Sigmoid colon (tissue), 3 donors: Measurements from ENCODE around the gene ZC3HAV1.

Source experiments
- CTCF ChIP-seq, 4 experiments: fragments of 450-650 bp in 3 of 4; fragments of 200-600 bp in 1 of 4; IDR thresholded peaks; one replicate each; pipeline ENCODE4 v1.5.1; 2016 to 2019; ENCODE audit warnings: antibody characterized with exemption in 4 of 4, mild to moderate bottlenecking in 3 of 4, moderate library complexity in 2 of 4
- POLR2A ChIP-seq, 2 donors: fragments of 450-650 bp; IDR thresholded peaks; one replicate each; pipeline ENCODE4 v1.6.1; 2016; ENCODE audit warnings: antibody characterized with exemption in 2 of 2, mild to moderate bottlenecking in 2 of 2, moderate library complexity in 2 of 2

- TF ChIP-seq POLR2A (IDR thresholded peaks at IDR 0.05) (no peak), CTCF (IDR thresholded peaks at IDR 0.05) (no peak)
Observed at GRCh38 chr7:139099172-139099947, 10.2 kb downstream of the ZC3HAV1 start.
